GM12864 (cell line): ENCODE data around the gene RAB17.

Experiments
- DNase-seq: peaks from one replicate; pipeline ENCODE4 v3.0.0-alpha.2; 2011; ENCODE audit warnings: low read depth
- H3K4me3 ChIP-seq: 2 replicates; pipeline ENCODE4 v1.5.1; 2011; ENCODE audit warnings: mild to moderate bottlenecking, low read depth, low read length, control low read depth
- TF ChIP-seq, protein P1 (sequence below): IDR thresholded peaks from 2 replicates; pipeline ENCODE4 v1.5.1; 2011; ENCODE audit warnings: low read depth, mild to moderate bottlenecking, moderate library complexity, low read length, control low read depth, inconsistent platforms; ENCODE audit errors: missing control alignments

Gene RAB17

DNA sequence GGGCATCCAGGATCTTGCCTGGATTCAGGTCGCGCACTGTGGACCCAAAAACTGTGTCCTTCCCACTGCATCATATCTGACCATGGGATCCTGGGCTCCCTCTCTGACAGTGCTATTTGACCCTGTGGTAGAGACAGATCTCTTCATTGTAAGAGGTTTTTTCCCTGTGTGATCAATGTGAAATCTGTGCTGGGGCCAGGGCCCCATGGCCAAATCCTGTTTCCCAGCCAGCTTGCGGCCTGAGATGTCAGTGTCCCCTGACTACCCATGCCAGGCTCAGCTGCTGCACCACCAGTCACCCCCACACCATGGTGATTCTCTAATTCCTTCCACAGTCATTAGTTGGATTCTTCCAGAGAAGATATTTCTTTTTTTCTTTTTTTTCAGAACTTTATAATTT lies 20.6 kb downstream of the RAB17 start:
- DNase-seq = no peak
- no peak overlapping the region for H3K4me3 ChIP-seq
- TF ChIP-seq, protein P1, sequence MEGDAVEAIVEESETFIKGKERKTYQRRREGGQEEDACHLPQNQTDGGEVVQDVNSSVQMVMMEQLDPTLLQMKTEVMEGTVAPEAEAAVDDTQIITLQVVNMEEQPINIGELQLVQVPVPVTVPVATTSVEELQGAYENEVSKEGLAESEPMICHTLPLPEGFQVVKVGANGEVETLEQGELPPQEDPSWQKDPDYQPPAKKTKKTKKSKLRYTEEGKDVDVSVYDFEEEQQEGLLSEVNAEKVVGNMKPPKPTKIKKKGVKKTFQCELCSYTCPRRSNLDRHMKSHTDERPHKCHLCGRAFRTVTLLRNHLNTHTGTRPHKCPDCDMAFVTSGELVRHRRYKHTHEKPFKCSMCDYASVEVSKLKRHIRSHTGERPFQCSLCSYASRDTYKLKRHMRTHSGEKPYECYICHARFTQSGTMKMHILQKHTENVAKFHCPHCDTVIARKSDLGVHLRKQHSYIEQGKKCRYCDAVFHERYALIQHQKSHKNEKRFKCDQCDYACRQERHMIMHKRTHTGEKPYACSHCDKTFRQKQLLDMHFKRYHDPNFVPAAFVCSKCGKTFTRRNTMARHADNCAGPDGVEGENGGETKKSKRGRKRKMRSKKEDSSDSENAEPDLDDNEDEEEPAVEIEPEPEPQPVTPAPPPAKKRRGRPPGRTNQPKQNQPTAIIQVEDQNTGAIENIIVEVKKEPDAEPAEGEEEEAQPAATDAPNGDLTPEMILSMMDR = no peak

DNA sequence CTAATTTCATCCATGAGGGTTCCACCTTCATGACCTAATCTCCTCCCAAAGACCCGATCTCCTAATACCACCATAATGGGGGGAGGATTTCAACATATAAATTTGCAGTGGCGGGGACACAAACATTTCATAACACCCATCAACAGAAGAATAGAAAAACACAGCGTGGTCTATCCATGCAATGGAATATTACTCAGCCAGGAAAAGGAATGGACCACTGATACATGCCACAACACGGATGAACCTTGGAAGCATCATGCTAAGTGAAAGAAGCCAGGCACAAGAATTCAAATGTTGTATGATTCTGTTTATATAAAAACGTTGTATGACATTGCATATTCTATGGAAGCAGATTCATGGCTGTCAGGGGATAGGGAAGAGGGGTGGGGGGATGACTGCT lies 21.5 kb downstream of the RAB17 start:
- no peak for DNase-seq
- no peak overlapping the region for H3K4me3 ChIP-seq
- TF ChIP-seq, protein P1 = no peak

DNA sequence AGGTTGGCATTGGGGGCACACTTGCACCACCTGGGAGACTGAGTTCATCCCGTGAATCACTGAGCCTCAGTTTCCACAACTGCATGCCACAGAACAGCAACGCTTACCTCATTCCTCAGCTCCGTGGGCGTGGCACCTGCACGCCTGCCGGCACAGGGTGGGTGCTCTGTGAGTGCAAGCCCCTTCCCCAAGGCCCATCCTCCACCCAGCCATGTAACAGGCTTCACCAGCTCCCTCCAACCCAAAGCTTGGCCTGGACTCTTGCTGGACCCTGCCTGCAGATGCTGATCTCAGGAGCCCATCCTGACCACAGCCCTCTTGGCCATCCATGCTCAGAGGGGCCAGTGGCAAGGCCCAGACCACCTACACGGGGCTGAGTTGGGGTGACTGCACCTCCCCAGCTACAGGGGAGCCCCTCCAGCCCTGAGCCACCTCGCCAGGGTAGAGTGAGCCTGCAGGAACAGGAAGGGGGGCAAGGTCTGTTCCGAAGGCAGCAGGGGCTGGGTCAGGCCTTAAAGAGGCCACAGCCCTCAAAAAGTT lies 22.3 kb downstream of the RAB17 start:
- TF ChIP-seq, protein P1 = no peak
- H3K4me3 ChIP-seq = no peak overlapping the region

DNA sequence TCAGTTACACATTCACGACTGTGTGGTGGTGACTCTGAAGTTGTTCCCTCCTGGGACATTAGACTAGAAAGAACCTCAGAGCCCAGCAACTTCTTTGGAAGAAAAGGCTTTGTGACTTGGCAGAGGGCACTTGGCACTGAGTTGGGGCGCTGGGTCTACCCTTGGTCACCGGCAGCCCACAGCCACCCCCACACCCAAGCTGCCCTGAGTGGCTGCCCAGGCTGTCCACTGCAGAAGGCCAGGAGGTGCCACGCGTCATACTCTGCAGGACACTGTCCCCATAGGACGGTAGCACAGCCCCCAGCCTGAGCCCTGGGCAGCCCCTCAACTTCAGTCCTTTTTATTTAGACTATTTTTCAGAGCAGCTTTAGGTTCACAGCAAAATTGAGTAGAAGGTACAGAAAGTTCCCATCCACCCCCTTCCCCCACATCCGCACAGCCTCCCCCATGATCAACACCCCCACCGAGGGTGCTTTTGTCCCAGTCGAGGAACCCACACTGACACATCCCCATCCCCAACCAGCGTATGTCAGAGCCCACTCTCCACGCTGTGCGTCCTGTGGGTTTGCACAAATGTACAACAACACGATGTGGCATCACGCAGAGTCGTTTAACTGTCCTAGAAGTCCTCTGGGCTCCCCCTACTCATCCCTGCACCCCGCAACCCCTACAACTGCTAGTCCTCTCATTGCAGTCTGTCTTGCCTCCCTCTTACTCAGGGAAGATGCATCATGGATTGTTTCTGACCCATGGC lies 23.1 kb downstream of the RAB17 start:
- DNase-seq = no peak
- TF ChIP-seq, protein P1 = no peak
- no peak overlapping the region for H3K4me3 ChIP-seq

More for the DNA sequence above, 22.3 kb downstream of the RAB17 start:
- no peak for DNase-seq

DNA sequence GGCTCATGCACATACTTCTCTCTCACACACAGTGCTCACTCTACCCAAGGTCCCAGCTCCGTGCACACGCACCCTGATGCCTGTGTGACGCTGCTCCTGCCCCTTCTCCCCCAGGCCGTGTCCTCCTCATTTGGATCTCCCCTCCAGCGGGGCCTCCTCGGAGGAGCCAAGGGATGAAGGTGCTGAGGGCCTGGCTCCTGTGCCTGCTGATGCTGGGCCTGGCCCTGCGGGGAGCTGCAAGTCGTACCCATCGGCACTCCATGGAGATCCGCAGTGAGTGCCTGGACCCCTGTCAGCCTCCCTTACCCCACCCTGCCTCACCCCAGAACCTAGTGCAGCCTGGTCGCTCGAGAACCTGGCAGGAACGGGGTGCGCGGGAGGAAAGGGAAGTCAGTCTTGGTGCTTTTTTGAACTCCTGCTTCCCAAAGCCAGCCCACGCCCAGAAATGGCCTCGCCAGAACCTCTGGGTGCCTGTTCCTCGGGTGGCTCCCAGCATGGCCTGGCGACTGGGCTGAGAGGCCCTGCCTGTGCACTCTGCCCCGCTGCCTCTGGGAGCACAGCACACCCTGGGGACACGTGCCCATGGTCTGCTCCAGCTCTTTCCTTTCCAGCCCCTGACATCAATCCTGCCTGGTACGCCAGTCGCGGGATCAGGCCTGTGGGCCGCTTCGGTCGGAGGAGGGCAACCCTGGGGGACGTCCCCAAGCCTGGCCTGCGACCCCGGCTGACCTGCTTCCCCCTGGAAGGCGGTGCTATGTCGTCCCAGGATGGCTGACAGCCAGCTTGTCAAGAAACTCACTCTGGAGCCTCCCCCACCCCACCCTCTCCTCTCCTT lies 23.9 kb downstream of the RAB17 start, which contains the start of gene PRLH:
TSS of gene PRLH (plus strand) at position 174 of the 835 bp plus-strand sequence. CDS start at position 174, 0 bp downstream.
- no peak for DNase-seq
- H3K4me3 ChIP-seq = no peak within 1 kb of the TSS
- TF ChIP-seq, protein P1 = no peak

DNA sequence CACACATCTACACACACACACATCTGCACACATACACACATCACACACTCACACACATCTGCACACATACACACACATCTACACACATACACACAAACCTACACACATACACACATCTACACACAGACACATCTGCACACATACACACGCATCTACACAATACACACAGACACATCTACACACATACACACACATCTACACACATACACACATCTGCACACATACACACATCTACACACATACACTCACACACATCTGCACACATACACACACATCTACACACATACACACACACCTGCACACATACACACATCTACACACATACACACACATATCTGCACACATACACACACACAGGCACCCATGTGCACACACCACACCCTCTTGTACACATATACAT lies 24.6 kb downstream of the RAB17 start:
- no peak overlapping the region for H3K4me3 ChIP-seq
- DNase-seq = no peak
- TF ChIP-seq, protein P1 = no peak
